Measurements from ENCODE around the gene PAQR6. TPM values are rescaled to one million over a fixed set of nuclear protein-coding genes. Genes with fewer than 3 reads are reported as not detected.

PAQR6 gene
- 1 to 10 TPM in 3 of 4 donors, under 1 TPM in 1; 0.74 to 3.4 (median 1.6) TPM for total RNA-seq

GRCh38 chr1:156247460-156248322 is at the start of gene PAQR6:
Gene PAQR6 (minus strand): TSS chr1:156248056. CDS start chr1:156246731, 1,325 bp downstream.
- DNase-seq (ENCODE audit: low spot score) (no peak), ATAC-seq (ENCODE audit: low FRiP score) (no peak)
- no peak for TF ChIP-seq CTCF (IDR thresholded peaks at IDR 0.05)

GRCh38 chr1:156295391-156295947 is 47.6 kb upstream of the PAQR6 start, which contains the start of gene GLMP:
Gene GLMP (minus strand): TSS chr1:156295679. CDS start chr1:156295645, 34 bp downstream.
- DNase-seq (ENCODE audit: low spot score) = peak; percentile 58
- no peak for ATAC-seq (ENCODE audit: low FRiP score)
- no peak for TF ChIP-seq CTCF (IDR thresholded peaks at IDR 0.05)

- no peak for ATAC-seq (ENCODE audit: low FRiP score)
- TF ChIP-seq CTCF (IDR thresholded peaks at IDR 0.05) = no peak
- DNase-seq (ENCODE audit: low spot score) = no peak
Measured at GRCh38 chr1:156293895-156294294, 46.0 kb upstream of the PAQR6 start.

- TF ChIP-seq CTCF (IDR thresholded peaks at IDR 0.05) = no peak
- DNase-seq (ENCODE audit: low spot score) = no peak
- ATAC-seq (ENCODE audit: low FRiP score) = no peak
Measured at GRCh38 chr1:156293098-156293434, 45.2 kb upstream of the PAQR6 start.

GRCh38 chr1:156291226-156292061 is 43.6 kb upstream of the PAQR6 start:
- no peak for TF ChIP-seq CTCF (IDR thresholded peaks at IDR 0.05)
- DNase-seq (ENCODE audit: low spot score) (peak; percentile 75), ATAC-seq (ENCODE audit: low FRiP score) (peak; percentile 97)

- ATAC-seq (ENCODE audit: low FRiP score) (no peak), DNase-seq (ENCODE audit: low spot score) (no peak)
- TF ChIP-seq CTCF (IDR thresholded peaks at IDR 0.05) = no peak
Measured at GRCh38 chr1:156289857-156290256, 42.0 kb upstream of the PAQR6 start.
